GM19438 (cell line): ENCODE results near the gene SUDS3.
"Not testable (repeated sequence)": the region's sequence is repeated elsewhere in the genome, so short reads cannot be mapped to it uniquely, and the experiment has no call there.

ENCODE experiments used
- ATAC-seq: cut with Tn5 transposase; IDR thresholded peaks from one replicate; pipeline ENCODE4 v1.9.1; 2021; ENCODE audit warnings: low read depth; ENCODE audit not compliant: unreplicated experiment

Gene SUDS3, protein sequence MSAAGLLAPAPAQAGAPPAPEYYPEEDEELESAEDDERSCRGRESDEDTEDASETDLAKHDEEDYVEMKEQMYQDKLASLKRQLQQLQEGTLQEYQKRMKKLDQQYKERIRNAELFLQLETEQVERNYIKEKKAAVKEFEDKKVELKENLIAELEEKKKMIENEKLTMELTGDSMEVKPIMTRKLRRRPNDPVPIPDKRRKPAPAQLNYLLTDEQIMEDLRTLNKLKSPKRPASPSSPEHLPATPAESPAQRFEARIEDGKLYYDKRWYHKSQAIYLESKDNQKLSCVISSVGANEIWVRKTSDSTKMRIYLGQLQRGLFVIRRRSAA

DNA sequence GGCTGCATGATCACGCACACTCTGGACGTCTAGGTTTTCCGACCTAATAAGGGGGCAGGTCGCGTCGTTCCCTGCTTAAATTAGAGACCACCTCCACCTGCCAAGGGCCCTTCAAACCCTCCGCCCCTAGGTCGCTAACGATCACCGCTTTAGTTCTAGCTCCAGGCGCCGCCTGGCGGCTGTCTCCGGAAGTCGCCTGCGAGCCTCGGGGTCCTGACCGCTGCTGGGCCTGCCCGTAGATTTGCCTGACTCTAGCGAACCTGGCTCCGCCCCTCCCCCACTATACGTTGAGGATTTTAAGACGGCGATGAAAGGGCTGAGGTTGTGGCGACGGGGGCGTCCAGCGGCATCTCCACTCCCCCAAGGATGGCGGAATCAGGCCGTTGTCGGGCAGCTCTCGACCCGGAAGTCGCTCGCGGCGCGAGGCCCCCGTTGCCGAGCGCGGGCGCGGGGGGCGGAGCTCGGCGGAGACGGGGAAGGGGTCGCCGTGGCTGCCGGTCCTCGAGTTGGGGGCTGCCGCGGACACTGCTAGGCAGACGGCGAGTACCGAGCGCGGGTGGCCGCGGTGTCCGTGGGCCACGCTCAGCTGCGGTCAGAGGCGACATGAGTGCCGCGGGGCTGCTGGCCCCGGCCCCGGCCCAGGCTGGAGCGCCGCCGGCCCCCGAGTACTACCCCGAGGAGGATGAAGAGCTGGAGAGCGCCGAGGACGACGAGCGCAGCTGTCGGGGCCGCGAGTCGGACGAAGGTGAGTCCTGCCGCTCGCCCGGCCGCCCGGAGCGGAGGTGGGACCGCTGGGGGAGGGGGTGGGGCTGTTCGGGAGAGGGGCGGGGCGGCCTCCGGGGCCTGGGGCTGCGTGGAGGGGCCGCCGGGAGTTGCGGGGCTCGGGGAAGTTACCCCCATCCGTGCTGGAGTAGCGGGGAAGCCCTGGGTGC, at the start of gene SUDS3:
Gene SUDS3 (plus strand): TSS at position 467 of the 932 bp plus-strand sequence. CDS start 137 bp downstream, at position 604.
- no peak for ATAC-seq

DNA sequence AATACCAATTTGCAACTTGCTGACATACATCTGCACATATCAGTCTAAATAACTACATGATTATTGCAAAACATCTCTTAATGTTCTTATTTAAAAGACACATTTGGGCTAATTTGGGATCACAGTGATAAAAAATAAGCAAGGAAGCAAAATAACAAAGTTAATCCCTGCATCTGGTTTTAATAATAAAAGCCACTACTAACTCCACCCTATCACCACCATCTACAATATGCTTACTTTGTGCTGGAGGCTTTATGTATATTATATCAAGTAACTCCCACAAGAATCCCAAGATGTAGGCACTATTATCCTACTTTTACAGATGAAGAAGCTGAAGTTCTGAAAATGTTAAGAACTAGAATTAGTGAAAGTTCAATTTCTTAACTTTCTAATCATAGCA, 49.4 kb upstream of the SUDS3 start:
- ATAC-seq, result no peak

DNA sequence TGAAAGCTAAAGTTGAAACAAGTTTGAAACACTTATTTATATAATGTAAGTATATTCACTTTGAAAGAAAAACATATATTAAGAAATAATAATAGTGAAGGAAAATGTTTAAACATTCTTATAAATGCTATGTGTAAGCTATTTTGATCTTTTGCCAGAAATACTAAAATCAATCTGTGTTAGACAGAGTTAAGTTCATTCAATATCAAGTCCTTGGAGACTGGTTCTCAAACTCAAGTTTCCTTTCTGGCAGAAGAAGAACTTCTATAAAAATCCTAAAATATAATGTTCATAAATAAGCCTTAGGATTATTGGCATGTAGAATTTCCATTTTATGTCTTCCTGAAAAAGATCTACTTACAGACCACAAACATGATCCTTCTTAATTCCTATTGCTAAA, 49.0 kb upstream of the SUDS3 start:
- no peak for ATAC-seq

DNA sequence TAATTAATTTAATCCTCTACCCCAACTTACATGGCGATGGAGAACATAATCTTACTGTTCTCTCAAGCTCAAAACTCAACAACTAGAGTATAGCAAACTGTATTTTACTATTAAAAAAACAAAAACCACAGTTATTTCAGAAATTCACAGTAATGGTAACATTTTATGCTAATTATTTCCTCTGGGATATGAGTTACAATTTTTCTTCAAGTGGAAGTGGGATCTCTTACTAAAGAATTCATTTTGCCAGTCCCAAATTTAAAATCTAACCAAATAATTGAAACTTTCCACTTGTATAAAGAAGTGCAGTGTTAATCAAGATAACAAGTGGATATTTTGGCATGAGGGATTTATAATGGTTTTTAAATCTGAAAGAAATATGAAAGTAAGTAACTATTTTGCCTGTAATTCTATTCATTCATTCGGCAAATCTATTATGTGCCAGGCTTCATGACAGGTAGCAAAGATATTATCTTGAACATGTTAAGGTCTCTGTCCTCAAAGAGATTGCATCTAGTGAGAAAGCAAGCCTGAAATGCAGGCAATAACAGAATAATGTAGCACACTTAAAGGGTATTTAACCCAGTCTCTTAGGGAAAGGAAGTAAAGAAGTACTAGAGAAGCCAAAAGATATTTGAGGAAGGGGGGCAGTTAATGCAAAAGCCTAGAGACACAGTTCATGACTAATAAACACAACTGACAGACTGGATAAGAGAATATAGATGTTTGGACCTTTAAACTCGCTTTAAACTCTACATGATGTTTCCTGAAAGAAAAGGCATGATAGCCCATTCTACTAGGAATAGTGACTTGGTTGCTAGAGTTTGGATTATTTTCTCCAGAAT, 47.6 kb upstream of the SUDS3 start:
- ATAC-seq, result no peak

DNA sequence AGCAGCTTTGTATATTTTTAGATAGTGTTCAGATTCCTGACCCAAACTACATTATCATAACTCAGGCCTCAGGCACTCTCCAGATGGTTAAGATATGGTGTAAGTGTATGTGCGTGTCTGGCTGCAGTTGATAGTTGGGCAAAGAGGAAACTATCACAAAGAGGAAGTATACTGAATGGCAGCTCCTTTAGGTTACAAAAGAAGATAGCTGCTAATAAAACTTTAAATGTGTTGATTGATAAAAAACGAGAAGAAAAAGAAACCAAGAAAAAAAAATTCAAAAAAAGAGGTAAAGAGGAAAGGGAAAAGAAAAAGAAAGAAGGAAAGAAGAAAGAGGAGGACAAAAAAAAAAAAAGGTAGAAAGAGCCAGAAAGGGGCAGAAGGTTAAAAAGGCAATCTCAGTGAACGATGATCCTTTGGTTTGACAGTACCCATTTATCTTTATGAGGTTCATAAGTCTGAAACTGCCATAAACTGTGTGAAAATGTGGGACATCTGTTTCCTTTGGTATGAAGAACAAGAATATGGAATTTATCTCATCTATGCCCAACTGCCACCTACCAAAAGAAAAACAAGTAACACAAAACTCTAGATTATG, 45.8 kb upstream of the SUDS3 start:
- ATAC-seq, result no peak

DNA sequence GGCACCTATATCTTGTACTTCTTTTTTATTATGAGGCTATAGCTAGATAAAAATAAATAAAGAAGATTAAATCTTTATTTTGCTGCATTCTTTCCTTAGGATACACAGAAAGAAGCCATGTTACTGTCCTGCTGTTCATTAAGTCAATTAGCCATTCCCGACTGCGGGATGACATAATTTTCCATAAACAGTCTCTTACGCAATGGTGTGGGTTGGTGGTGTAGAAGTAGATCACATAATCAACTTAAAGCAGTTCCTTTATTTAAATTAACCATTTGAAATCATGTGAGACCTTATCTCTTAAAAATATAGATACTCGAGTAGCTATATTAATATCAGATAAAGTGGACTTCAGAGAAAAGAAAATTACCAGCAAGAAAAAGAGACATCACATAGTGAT, 43.8 kb upstream of the SUDS3 start:
- ATAC-seq, result no peak

DNA sequence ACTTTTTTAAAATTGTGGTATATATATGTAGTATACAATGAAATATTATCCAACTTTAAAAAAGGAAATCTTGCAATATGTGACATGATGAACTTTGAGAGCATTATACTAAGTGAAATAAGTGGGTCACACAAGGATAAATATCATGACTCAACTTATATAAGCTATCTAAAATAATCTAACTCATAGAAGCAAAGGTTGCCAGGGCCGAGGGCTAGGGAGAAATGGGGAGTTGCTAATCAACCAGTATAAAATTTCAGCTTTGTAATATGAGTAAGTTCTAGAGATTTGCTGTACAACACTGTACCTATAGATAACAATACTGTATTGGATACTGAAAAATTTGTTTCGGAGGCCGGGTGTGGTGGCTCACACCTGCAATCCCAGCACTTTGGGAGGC, 42.1 kb upstream of the SUDS3 start:
- no peak for ATAC-seq

DNA sequence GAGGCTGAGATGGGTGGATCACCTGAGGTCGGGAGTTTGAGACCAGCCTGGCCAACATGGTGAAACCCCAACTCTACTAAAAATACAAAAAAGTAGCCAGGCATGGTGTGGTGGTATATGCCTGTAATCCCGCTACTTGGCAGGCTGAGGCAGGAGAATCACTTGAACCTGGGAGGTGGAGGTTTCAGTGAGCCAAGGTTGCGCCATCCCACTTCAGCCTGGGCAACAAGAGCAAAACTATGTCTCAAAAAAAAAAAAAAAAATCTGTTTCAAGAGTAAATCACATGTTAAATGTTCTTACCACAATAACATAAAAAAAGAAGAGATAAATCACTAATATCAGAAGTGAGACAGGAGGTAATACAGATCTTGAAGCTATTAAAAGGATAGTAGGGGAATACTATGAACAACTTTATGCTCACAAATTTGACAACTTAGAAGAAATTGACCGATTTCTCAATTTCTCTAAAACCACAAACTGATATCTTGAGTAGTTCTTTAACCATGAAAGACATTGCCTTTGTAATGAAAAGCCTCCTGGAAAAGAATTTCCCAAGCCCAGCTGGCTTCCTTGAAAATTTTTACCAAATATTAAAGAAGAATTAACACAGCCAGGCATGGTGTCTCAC, 41.3 kb upstream of the SUDS3 start:
- no peak for ATAC-seq

DNA sequence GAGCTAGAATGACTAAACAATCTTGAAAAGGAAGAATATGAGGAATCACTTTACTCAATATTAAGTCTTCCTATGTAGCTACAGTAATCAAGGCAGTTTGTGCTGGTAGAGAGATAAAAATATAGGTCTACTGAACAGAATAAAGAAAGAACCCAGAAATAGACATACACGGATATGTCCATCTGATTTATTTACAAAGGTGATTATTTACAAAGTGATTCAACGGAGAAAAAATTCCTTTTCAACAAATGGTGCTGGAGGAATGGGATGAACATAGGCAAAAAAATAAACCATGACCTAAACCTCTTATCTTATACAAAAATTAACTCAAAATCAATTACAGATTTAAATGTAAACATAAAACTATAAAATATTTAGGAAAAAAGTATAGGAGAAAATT, 40.2 kb upstream of the SUDS3 start:
- ATAC-seq, result no peak

DNA sequence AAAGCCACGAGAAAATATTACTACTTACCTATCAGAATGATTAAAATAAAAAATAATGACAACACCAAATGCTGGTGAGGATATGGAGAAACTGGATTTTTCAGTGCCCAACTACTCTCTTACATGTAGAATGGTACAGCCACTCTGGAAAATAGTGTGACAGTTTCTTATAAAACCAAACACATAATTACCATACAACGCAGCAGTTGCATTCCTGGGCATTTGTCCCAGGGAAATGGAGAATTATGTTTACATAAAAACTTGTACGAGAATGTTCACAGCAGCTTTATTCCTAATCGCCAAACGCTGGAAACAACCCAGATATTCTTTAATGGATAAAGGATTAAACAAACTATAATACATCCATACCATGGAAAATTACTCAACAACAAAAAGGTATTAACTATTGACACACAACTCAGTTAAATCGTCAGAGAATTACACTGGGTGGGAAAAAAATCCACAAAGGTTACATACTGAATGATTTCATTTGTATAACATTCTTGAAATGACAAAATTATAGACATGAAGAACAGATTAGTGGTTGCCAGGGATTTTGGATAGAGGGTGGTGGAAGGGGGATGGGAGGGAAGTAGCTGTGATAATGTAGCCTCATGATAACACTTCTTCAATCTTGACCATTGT, 39.0 kb upstream of the SUDS3 start:
- ATAC-seq, result no peak

DNA sequence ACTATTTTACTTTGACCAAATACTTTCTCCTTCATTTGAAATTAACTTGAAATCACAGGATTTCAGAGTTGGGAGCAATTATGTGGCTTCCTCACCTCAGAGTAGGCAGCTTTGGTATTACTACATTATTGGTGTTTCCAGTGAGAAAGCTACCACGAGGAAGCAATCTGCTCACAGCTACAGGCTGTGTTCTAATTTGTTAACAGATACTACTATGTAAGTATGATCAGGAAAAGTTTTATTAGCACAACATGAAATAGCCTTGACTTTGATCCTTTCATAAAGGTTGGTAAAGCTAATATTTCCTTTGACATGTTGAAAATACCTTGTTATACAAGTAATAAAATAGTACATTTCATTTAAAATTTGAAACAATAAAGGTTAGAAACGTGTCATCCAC, 34.3 kb upstream of the SUDS3 start:
- no peak for ATAC-seq

DNA sequence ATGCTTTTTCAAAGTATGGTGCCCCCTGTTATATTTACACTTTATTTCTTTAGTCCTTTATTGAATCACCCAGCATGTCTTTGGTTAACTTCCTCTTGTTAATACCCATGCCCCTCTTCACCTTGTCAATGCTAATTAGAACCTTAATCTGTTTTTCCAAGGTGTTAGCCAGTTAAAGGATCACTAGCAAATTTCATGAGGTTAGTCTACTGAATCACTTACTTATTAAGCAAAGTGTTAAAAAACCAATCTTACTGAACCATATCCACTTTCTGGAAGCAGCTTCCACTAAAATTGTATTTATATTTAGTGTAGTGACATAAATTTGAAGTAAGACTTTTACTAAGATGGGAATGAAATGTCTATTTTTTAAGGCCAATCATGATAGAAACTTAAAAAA, 31.5 kb upstream of the SUDS3 start:
- ATAC-seq, result no peak

DNA sequence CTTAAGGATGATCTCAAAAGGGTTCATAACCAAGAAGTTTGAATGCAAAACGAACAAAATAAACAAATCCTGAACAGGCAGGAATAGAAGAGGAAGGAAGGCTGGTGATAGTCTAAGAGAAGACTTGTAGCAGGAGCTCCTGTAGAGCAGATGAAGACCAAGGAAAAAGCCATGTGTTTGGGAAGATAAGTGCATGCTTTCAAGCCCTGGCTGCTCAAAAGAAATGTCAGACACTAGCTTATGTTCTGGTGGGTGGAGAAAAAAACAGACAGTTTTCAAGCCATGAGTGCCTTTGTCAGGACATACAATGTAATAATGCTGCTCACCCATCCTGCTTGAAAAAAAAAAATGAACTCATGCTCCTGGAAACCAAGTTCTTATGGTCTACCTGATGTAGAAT, 31.0 kb upstream of the SUDS3 start:
- ATAC-seq, result no peak

DNA sequence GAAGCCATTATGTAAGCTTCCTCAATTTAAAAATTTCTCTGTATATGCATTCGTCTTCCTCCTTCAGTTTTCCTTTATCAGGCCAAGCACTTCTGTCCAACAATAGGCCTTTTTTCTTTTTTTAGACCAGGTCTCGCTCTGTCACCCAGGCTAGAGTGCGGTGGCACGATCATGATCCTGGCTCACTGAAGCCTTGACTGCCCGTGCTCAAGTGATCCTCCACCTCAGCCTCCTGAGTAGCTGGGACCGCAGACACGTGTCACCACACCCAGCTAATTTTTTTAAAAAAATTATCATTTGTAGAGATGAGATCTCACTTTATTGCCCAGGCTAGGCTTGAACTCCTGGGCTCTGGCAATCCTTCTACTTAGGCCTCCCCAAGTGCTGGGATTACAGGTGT, 29.5 kb upstream of the SUDS3 start:
- peak; percentile 59 for ATAC-seq

DNA sequence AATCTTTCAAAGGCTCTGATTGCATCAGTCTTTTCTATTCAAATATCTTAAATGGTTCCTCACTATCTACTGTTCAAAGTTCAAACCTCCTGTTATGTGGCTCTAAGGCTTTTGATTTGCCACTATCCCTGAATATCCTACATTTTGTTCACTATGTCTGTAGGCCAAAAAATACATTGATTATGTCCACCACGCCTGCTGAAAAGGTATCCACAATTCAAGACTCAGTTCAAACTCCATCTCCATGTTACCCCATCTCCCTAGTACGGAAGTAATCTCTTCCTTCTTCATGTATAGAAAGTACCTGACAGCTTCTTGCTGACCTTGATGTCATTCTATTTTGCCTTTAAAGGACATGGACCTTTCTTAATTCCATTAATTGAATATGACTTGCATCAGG, 28.4 kb upstream of the SUDS3 start:
- no peak for ATAC-seq

DNA sequence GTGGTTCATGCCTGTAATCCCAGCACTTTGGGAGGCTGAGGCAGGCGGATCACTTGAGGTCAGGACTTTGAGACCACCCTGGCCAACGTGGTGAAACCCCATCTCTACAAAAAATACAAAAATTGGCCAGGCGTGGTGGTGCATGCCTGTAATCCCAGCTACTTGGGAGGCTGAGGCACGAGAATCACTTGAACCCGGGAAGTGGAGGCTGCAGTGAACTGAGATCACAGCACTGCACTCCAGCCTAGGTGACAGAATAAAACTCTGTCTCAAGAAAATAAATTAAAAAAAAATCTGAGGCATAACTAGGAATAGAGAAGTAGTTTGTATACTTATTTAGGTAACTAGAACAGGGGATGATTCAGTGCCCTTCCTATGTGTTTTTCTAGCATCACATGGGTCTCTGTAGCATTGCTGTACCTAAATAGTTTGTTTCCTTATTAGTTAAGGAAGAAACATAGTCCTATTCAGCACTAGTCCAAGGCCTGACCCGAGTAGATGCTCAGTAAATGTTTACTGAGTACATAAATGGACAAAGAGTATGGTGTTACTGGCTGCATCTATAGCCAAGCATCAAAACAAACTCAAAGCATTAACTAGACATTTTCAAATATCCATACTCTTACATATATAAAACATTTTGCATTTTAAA, 25.3 kb upstream of the SUDS3 start:
- no peak for ATAC-seq

DNA sequence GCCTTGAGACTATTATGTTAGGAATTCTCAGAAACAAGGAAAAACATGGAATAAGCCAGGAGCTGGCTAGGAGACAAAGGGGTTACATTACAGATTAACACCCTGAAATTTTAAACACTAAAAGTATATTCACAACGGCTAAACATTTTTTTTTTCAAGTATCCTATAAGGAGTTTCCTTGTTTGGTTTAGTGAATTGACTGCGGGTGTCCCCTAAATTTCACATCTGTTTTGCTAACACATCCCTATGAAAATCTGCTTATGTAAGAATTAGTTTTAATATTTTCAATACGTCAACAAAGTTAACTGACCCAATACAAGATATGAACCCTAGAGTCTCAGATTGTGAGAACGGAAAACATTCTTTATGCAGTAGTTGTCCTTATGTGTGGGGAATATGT, 22.6 kb upstream of the SUDS3 start:
- no peak for ATAC-seq

DNA sequence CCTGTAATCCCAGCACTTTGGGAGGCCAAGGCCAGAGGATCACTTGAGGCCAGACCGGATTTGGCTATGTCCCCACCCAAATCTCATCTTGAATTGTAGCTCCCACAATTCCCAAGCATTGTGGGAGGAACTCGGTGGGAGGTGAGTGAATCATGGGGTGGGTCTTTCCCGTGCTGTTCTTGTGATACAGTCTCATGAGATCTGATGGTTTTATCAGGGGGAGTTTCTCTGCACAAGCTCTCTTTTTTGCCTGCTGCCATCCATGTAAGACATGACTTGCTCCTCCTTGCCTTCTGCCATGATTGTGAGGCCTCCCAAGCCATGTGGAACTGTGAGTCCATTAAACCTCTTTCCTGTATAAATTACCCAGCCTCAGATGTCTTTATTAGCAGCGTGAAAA, 21.9 kb upstream of the SUDS3 start:
- not testable (repeated sequence) for ATAC-seq

DNA sequence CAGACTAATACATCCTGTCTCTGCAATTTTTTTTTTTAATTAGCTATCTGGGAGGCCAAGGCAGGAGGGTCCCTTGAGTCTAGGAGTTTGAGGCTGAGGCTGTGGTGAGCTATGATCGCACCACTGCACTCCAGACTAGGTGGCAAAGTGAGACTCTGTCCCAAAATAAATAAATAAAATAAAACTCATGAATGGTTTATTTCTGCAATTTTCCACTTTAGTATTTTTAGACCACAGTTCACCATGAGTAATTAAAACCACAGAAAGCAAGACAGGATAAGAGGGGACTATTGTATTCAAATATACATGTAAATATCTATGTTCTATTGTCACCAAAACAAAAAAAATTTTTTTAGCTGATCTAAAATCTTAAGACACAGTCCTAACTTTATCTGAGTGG, 21.5 kb upstream of the SUDS3 start:
- no peak for ATAC-seq
